ENCODE data around the gene LYPD4. TPM values are rescaled to one million over a fixed set of nuclear protein-coding genes. Genes with fewer than 3 reads are reported as not detected.

Gene LYPD4
- total RNA-seq, 1 experiment from 2014 or later = not detected

- TF ChIP-seq, protein P1, sequence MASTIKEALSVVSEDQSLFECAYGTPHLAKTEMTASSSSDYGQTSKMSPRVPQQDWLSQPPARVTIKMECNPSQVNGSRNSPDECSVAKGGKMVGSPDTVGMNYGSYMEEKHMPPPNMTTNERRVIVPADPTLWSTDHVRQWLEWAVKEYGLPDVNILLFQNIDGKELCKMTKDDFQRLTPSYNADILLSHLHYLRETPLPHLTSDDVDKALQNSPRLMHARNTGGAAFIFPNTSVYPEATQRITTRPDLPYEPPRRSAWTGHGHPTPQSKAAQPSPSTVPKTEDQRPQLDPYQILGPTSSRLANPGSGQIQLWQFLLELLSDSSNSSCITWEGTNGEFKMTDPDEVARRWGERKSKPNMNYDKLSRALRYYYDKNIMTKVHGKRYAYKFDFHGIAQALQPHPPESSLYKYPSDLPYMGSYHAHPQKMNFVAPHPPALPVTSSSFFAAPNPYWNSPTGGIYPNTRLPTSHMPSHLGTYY (CRISPR knock-in tag; IDR thresholded peaks at IDR 0.05) = no peak
- no peak for TF ChIP-seq TEAD4 (CRISPR knock-in tag; IDR thresholded peaks at IDR 0.05)
- no peak for TF ChIP-seq KAT7 (CRISPR knock-in tag; IDR thresholded peaks at IDR 0.05; ENCODE audit: borderline replicate concordance)
- TF ChIP-seq FOXJ3 (CRISPR knock-in tag; IDR thresholded peaks at IDR 0.05; ENCODE audit: borderline replicate concordance) = no peak
- TF ChIP-seq GRHL2 (CRISPR knock-in tag; IDR thresholded peaks at IDR 0.05; ENCODE audit: insufficient replicate concordance, severe bottlenecking) = no peak
- no peak for TF ChIP-seq ZNF263 (CRISPR knock-in tag; IDR thresholded peaks at IDR 0.05; ENCODE audit: low read depth)
- no peak for TF ChIP-seq ESRRA (CRISPR knock-in tag; IDR thresholded peaks at IDR 0.05; ENCODE audit: borderline replicate concordance)
- TF ChIP-seq, protein P2, sequence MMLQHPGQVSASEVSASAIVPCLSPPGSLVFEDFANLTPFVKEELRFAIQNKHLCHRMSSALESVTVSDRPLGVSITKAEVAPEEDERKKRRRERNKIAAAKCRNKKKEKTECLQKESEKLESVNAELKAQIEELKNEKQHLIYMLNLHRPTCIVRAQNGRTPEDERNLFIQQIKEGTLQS (CRISPR knock-in tag; conservative IDR thresholded peaks at IDR 0.05) = no peak
- TF ChIP-seq ZBTB21 (CRISPR knock-in tag; IDR thresholded peaks at IDR 0.05; ENCODE audit: borderline replicate concordance) = no peak
- Mint-ChIP-seq H3K27me3 (ENCODE audit: low read depth) (no peaks in the 10 kb centered on the region; the same call in 1 of the 2 replicates), H3K36me3 (no peaks in the 10 kb centered on the region), H3K4me3 (no peak overlapping the region), H3K27ac (no peak overlapping the region), H3K9me3 (no peaks in the 10 kb centered on the region), H3K4me1 (no peaks in the 10 kb centered on the region)
- no peak for DNase-seq (ENCODE audit: low spot score)
- CTCF ChIA-PET = interaction anchor here (1.2 to 3.5 kb wide), 6 partner anchors 11 to 103 kb away, joined by 3 to 14 read pairs (median 6); no protein-coding TSS in a partner anchor
- ATAC-seq = no peak
- POLR2A ChIA-PET = no interaction called here
Observed at GRCh38 chr19:41810301-41810700, 34.2 kb downstream of the LYPD4 start.

- CTCF ChIA-PET = interaction anchor here (1.1 kb wide), 1 partner anchor 16 kb away, joined by 3 read pairs; no protein-coding TSS in a partner anchor
- Mint-ChIP-seq H3K4me3 (no peak overlapping the region), H3K27me3 (ENCODE audit: low read depth) (no peaks in the 10 kb centered on the region; the same call in 1 of the 2 replicates), H3K4me1 (no peaks in the 10 kb centered on the region), H3K27ac (no peak overlapping the region), H3K36me3 (no peaks in the 10 kb centered on the region), H3K9me3 (no peaks in the 10 kb centered on the region)
- TF ChIP-seq HMGA2 (CRISPR knock-in tag; IDR thresholded peaks at IDR 0.05) (no peak), ARID4B (CRISPR knock-in tag; IDR thresholded peaks at IDR 0.05; ENCODE audit: borderline replicate concordance) (no peak), CTCF (IDR thresholded peaks at IDR 0.05) (no peak)
- TF ChIP-seq, protein P3, sequence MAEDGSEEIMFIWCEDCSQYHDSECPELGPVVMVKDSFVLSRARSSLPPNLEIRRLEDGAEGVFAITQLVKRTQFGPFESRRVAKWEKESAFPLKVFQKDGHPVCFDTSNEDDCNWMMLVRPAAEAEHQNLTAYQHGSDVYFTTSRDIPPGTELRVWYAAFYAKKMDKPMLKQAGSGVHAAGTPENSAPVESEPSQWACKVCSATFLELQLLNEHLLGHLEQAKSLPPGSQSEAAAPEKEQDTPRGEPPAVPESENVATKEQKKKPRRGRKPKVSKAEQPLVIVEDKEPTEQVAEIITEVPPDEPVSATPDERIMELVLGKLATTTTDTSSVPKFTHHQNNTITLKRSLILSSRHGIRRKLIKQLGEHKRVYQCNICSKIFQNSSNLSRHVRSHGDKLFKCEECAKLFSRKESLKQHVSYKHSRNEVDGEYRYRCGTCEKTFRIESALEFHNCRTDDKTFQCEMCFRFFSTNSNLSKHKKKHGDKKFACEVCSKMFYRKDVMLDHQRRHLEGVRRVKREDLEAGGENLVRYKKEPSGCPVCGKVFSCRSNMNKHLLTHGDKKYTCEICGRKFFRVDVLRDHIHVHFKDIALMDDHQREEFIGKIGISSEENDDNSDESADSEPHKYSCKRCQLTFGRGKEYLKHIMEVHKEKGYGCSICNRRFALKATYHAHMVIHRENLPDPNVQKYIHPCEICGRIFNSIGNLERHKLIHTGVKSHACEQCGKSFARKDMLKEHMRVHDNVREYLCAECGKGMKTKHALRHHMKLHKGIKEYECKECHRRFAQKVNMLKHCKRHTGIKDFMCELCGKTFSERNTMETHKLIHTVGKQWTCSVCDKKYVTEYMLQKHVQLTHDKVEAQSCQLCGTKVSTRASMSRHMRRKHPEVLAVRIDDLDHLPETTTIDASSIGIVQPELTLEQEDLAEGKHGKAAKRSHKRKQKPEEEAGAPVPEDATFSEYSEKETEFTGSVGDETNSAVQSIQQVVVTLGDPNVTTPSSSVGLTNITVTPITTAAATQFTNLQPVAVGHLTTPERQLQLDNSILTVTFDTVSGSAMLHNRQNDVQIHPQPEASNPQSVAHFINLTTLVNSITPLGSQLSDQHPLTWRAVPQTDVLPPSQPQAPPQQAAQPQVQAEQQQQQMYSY (CRISPR knock-in tag; IDR thresholded peaks at IDR 0.05) = no peak
- DNase-seq (ENCODE audit: low spot score) = no peak
- ATAC-seq = no peak
- POLR2A ChIA-PET = no interaction called here
Observed at GRCh38 chr19:41808663-41809566, 35.6 kb downstream of the LYPD4 start.

All from WTC11 (cell line).